ENCODE measurements around the gene PHOX2B.

PHOX2B gene

DNA sequence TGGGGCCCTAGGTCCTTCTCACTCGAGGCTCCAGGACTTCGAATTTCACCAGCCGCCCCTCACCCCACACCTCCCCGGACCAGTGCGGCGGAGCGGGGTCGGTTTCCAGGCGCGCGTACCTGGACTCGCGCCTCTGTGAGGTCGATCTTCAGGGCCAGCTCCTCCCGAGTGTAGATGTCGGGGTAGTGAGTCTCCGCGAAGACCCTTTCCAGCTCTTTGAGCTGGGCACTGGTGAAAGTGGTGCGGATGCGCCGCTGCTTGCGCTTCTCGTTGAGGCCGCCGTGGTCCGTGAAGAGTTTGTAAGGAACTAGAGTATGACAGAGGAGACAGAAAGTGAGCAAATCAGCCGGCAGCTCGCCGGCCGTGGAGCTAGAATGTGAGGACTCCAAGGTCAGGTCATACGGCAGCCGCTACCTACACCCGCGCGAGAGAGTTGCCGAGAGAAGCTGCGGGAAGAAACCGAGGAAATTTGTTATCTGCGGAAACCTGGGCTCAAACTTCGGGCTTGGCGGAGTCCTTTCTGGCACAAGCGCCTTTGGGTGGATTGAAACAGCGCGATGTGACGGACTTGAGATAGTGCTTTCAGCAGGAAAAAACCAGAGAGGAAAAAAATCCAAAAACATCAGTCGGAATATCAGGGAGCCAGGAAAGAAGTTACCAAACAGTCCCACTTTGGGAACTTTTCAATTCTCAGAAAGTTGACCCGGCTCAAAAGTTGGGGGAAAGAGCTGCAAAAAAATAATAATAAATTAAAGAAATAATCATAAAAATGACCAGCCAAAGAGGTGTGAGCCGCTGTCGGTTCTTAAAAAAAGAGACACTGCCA, 1.1 kb downstream of the PHOX2B start:
- Histone ChIP-seq H3K27me3 (ENCODE audit: insufficient read depth, poor library complexity, severe bottlenecking) (peaks cover 60% of the 10 kb centered on the region), H3K4me3 (replicated peaks; ENCODE audit: insufficient read depth, low read length) (no peak overlapping the region), H3K27ac (replicated peaks) (no peak overlapping the region)
- DNase-seq (ENCODE audit: low read depth in 1 of 2, low spot score in 1 of 2), result no peak
- TF ChIP-seq, protein P1, sequence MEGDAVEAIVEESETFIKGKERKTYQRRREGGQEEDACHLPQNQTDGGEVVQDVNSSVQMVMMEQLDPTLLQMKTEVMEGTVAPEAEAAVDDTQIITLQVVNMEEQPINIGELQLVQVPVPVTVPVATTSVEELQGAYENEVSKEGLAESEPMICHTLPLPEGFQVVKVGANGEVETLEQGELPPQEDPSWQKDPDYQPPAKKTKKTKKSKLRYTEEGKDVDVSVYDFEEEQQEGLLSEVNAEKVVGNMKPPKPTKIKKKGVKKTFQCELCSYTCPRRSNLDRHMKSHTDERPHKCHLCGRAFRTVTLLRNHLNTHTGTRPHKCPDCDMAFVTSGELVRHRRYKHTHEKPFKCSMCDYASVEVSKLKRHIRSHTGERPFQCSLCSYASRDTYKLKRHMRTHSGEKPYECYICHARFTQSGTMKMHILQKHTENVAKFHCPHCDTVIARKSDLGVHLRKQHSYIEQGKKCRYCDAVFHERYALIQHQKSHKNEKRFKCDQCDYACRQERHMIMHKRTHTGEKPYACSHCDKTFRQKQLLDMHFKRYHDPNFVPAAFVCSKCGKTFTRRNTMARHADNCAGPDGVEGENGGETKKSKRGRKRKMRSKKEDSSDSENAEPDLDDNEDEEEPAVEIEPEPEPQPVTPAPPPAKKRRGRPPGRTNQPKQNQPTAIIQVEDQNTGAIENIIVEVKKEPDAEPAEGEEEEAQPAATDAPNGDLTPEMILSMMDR (IDR thresholded peaks at IDR 0.05; ENCODE audit: insufficient read depth, low read length), result no peak
- TF ChIP-seq SPI1 (IDR thresholded peaks at IDR 0.05; ENCODE audit: borderline replicate concordance, low read depth) (no peak), POLR2AphosphoS5 (IDR thresholded peaks at IDR 0.05; ENCODE audit: low read depth) (no peak), GABPA (IDR thresholded peaks at IDR 0.05; ENCODE audit: low read depth) (no peak), REST (IDR thresholded peaks at IDR 0.05; ENCODE audit: insufficient replicate concordance, low read depth) (no peak)

- DNase-seq (ENCODE audit: low read depth in 1 of 2, low spot score in 1 of 2), result no peak
- Histone ChIP-seq H3K4me3 (replicated peaks; ENCODE audit: insufficient read depth, low read length) (no peak overlapping the region), H3K27me3 (ENCODE audit: insufficient read depth, poor library complexity, severe bottlenecking) (peaks cover 55% of the 10 kb centered on the region), H3K27ac (replicated peaks) (no peak overlapping the region)
- TF ChIP-seq GABPA (IDR thresholded peaks at IDR 0.05; ENCODE audit: low read depth) (no peak), SPI1 (IDR thresholded peaks at IDR 0.05; ENCODE audit: borderline replicate concordance, low read depth) (no peak), REST (IDR thresholded peaks at IDR 0.05; ENCODE audit: insufficient replicate concordance, low read depth) (no peak), POLR2AphosphoS5 (IDR thresholded peaks at IDR 0.05; ENCODE audit: low read depth) (no peak)
- TF ChIP-seq, protein P1 (IDR thresholded peaks at IDR 0.05; ENCODE audit: insufficient read depth, low read length), result no peak
Measured at GRCh38 chr4:41746440-41747229, 1.9 kb downstream of the PHOX2B start.

GRCh38 chr4:41746025-41746439, 2.5 kb downstream of the PHOX2B start:
- no peak overlapping the region for H3K4me3 ChIP-seq (replicated peaks; ENCODE audit: insufficient read depth, low read length)
- TF ChIP-seq REST (IDR thresholded peaks at IDR 0.05; ENCODE audit: insufficient replicate concordance, low read depth) (no peak), SPI1 (IDR thresholded peaks at IDR 0.05; ENCODE audit: borderline replicate concordance, low read depth) (no peak), GABPA (IDR thresholded peaks at IDR 0.05; ENCODE audit: low read depth) (no peak), POLR2AphosphoS5 (IDR thresholded peaks at IDR 0.05; ENCODE audit: low read depth) (no peak)
- TF ChIP-seq, protein P1 (IDR thresholded peaks at IDR 0.05; ENCODE audit: insufficient read depth, low read length), result no peak
- no peak for DNase-seq (ENCODE audit: low read depth in 1 of 2, low spot score in 1 of 2)
- peaks cover 49% of the 10 kb centered on the region for H3K27me3 ChIP-seq (ENCODE audit: insufficient read depth, poor library complexity, severe bottlenecking)
- no peak overlapping the region for H3K27ac ChIP-seq (replicated peaks)

Data from HL-60 (cell line).